Naive thymus-derived CD8-positive, alpha-beta T cell (primary cell): Measurements from ENCODE around the gene RIPOR2. TPM values are rescaled to one million over a fixed set of nuclear protein-coding genes. Genes with fewer than 3 reads are reported as not detected.
"Not testable (repeated sequence)": the region's sequence is repeated elsewhere in the genome, so short reads cannot be mapped to it uniquely, and the experiment has no call there.

Experiments used
- ATAC-seq, 2 donors: fragments of 150-1000 bp; cut with Tn5 transposase in 1 of 2; sonication (Bioruptor Pico), chemical (Tn5 transposase) in 1 of 2; 1 replicate in 1 of 2; 2 replicates in 1 of 2; pipeline ENCODE4 v1.10.0; 2021; ENCODE audit warnings: mild to moderate bottlenecking in 2 of 2, moderate library complexity in 2 of 2
- POLR2A ChIA-PET: fragments of 350-600 bp; sonication (Branson Sonifier 250); formaldehyde crosslinking; loops from one replicate; lab custom pipeline; 2021; ENCODE audit warnings: antibody characterized with exemption; lab: Charles Lee
- DNase-seq, 10 donors: peaks; one replicate each; pipeline versions ENCODE4 v3.0.0 to v3.0.0-alpha.2; 2020 to 2022
- H3K27ac Mint-ChIP-seq, 10 donors: one replicate each; pipeline ENCODE4 v1.8.0; 2020 to 2022; ENCODE audit warnings: mild to moderate bottlenecking in 10 of 10, mixed read lengths in 10 of 10, moderate library complexity in 4 of 10, inconsistent platforms in 1 of 10
- H3K27me3 Mint-ChIP-seq, 5 donors: one replicate each; pipeline ENCODE4 v1.8.0; 2021 to 2022; ENCODE audit warnings: mixed read lengths in 5 of 5
- H3K36me3 Mint-ChIP-seq, 3 donors: one replicate each; pipeline ENCODE4 v1.8.0; 2020 to 2022; ENCODE audit warnings: mixed read lengths in 3 of 3, mild to moderate bottlenecking in 2 of 3, inconsistent platforms in 1 of 3
- H3K4me1 Mint-ChIP-seq, 4 donors: one replicate each; pipeline ENCODE4 v1.8.0; 2021 to 2022; ENCODE audit warnings: mixed read lengths in 4 of 4
- H3K4me3 Mint-ChIP-seq, 10 donors: one replicate each; pipeline ENCODE4 v1.8.0; 2020 to 2022; ENCODE audit warnings: mild to moderate bottlenecking in 10 of 10, mixed read lengths in 10 of 10, moderate library complexity in 6 of 10, inconsistent platforms in 1 of 10
- H3K9me3 Mint-ChIP-seq, 9 donors: one replicate each; pipeline ENCODE4 v1.8.0; 2020 to 2022; ENCODE audit warnings: mixed read lengths in 9 of 9, mild to moderate bottlenecking in 3 of 9, inconsistent platforms in 1 of 9, moderate library complexity in 1 of 9
- polyA plus RNA-seq, 3 donors: library from polyadenylated mRNA; unstranded; fragments of 300-500 nt; fragmentation: Illumina TruSeq; gene quantifications; one replicate each; pipeline ENCODE4 v1.2.3, GENCODE V29; 2021
- total RNA-seq, 8 experiments: library from RNA in 2 of 8; stranded (reverse) in 2 of 8; gene quantifications; one replicate each; pipeline ENCODE4 v1.2.3 and lab custom pipeline; 2021 to 2026

The RIPOR2 gene
- total and polyA plus RNA-seq, 5 experiments from 2014 or later, result 413 to 542 (median 511) TPM

DNA sequence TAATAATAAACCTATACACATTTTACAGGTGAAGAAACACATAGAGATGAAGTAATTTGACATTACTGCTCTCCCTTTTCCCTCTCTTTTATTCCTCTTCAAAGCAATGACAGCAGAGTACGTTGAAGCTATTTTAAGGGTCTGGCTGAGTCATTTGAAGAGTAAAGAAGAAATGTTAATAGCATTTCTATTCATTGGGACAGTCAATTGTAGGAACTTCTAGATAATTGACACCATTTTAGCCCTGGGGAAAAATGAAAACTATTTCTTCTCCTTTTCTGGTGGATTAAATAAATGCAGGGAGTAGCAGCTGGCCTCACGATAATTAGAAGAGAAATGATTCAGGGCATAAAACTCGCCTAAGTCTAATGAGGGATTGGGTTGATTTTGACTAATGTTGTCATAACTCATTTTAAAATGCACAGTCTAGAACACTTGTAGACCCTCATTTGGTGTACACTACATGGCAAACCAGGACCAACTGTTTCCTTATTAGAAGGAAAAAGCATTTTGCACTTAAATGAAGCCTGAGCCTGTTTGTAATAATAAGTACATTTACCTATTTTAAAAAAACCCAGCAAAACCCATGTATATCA lies 48.1 kb downstream of the RIPOR2 start:
- no peaks in the 10 kb centered on the region for H3K27me3 Mint-ChIP-seq
- POLR2A ChIA-PET, result interaction anchor here (0.7 to 2.4 kb wide), 8 partner anchors 11 to 34 kb away, joined by 3 to 13 read pairs (median 3); no protein-coding TSS in a partner anchor
- no peak for ATAC-seq
- peaks cover 33 to 93% (median 89%) of the 10 kb centered on the region in 4 donors for H3K4me1 Mint-ChIP-seq
- peak overlapping the region; percentile 35 to 96 (median 86) for H3K27ac Mint-ChIP-seq
- peak overlapping the region in 6 of 10 donors; percentile 2 to 68 (median 48) for H3K4me3 Mint-ChIP-seq
- H3K9me3 Mint-ChIP-seq, result no peaks in the 10 kb centered on the region
- H3K36me3 Mint-ChIP-seq, result peaks cover 5 to 70% (median 8%) of the 10 kb centered on the region in 3 donors
- DNase-seq, result no peak

DNA sequence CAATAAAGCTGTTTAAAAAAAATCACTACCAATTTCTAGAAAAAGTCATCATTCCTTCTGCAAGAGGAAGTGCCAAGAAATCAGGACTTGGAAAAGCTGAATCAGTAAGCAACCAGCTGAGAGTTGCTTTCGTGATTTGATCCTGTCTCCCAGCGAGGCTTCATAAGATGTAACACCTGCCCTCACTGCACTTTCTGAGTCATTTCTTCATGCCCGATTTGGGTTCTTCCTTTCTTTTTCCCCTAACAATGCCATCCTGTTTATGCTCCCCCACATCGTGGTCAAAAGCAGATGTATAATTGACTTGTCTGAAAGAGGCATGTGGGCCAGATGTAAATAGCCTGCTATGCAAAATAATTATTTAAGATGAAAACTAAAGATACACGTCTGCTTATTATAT lies 52.1 kb downstream of the RIPOR2 start:
- peak in 1 of 2 donors; percentile 41 for ATAC-seq
- POLR2A ChIA-PET, result interaction anchor here (0.9 to 2.9 kb wide), 4 partner anchors 11 to 50 kb away, joined by 3 to 11 read pairs (median 4); no protein-coding TSS in a partner anchor

DNA sequence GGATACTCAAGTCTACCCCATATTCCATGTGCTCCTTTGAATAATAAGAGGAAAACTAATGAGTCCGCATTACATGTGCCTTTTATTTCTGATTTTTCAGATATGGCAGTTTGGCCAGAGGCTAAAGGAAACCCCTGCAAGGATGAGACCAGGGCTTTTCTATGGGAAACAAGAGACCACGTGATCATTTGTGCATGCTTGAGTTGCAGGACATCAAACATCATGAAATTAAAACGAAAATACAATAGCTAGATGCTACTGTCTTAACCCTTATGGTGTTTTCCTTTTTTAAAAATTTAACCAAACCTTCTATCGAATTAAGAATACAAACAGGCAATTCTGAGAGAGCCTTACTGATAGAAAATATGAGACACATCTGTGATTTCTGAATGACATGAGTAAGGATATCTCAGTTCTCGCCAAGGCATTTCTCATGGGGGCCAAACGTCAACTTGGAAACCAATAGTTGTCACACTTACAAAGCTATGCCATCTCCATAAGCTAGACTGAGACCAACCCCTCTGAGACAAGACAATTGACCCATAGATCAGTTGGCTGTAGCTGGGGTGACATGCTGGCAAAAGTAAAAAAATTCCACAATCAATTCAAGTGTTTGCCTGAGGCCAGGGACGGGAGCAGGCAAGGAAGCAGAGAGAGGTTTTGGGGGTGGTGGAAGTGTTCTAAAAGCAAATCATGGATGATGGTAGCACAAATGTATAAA lies 52.8 kb downstream of the RIPOR2 start:
- POLR2A ChIA-PET, result interaction anchor here (0.8 to 2.9 kb wide), 7 partner anchors 8 to 69 kb away, joined by 3 to 11 read pairs (median 4); no protein-coding TSS in a partner anchor
- no peaks in the 10 kb centered on the region for H3K27me3 Mint-ChIP-seq
- H3K36me3 Mint-ChIP-seq, result peaks cover 17 to 88% (median 36%) of the 10 kb centered on the region in 3 donors
- peak overlapping the region; percentile 1 to 74 (median 62) for H3K4me3 Mint-ChIP-seq
- H3K27ac Mint-ChIP-seq, result peak overlapping the region; percentile 68 to 96 (median 87)
- H3K9me3 Mint-ChIP-seq, result peaks cover 0 to 5% (median 0%) of the 10 kb centered on the region in 9 donors
- DNase-seq (no peak), ATAC-seq (no peak)
- peaks cover 45 to 92% (median 90%) of the 10 kb centered on the region in 4 donors for H3K4me1 Mint-ChIP-seq

More for the DNA sequence above, 52.1 kb downstream of the RIPOR2 start:
- Mint-ChIP-seq H3K9me3 (peaks cover 0 to 4% (median 0%) of the 10 kb centered on the region in 9 donors), H3K36me3 (peaks cover 15 to 83% (median 31%) of the 10 kb centered on the region in 3 donors), H3K4me3 (peak overlapping the region; percentile 1 to 74 (median 62)), H3K27me3 (no peaks in the 10 kb centered on the region), H3K27ac (peak overlapping the region; percentile 68 to 96 (median 87)), H3K4me1 (peaks cover 45 to 92% (median 92%) of the 10 kb centered on the region in 4 donors)
- DNase-seq, result no peak

DNA sequence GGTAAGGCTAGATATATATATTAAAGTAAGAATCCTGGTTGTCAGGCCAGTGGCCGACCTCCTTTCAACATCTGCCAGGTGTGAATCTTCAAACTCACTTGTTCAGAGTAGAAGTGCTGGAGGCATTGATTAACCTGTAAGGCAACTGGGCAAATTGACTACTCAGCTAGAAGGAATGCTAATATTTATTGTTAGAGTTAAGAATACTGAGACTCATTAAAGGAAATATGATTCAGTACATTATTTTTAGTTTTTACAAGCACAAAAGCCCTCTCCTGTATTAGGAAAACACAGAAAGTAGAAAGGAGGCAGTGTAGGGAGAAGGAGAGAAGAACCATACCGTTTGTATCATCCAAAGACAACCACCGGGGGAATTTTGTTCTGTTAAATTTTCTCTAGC lies 53.5 kb downstream of the RIPOR2 start:
- POLR2A ChIA-PET, result interaction anchor here (0.8 to 2.9 kb wide), 5 partner anchors 9 to 69 kb away, joined by 3 to 11 read pairs (median 4); no protein-coding TSS in a partner anchor
- Mint-ChIP-seq H3K4me3 (peak overlapping the region in 7 of 10 donors; percentile 29 to 72 (median 42)), H3K27me3 (no peaks in the 10 kb centered on the region), H3K27ac (peak overlapping the region; percentile 67 to 96 (median 86)), H3K9me3 (peaks cover 0 to 11% (median 2%) of the 10 kb centered on the region in 9 donors), H3K4me1 (peaks cover 48 to 92% (median 90%) of the 10 kb centered on the region in 4 donors), H3K36me3 (peaks cover 24 to 88% (median 43%) of the 10 kb centered on the region in 3 donors)
- ATAC-seq (no peak), DNase-seq (no peak)

DNA sequence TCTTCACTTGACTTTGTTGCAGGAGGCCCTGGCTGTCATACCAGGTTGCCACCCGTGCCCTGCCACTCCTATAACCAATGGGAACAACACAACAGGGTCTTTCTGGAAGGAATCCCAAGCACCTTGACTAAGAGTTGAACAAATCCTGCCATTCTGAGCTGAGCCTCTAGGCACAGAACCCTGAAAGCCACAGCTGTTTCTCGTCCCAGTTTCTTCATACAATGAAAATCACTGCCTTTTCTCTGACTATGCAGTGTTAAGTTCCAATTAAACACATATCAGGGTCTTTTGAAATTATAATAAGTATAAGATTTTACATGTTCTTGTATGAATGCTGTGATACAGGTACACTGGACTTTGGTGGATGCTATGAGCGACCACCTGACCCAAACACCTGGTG lies 54.4 kb downstream of the RIPOR2 start:
- no peaks in the 10 kb centered on the region for H3K27me3 Mint-ChIP-seq
- peaks cover 44 to 92% (median 90%) of the 10 kb centered on the region in 4 donors for H3K4me1 Mint-ChIP-seq
- H3K36me3 Mint-ChIP-seq, result peaks cover 33 to 88% (median 51%) of the 10 kb centered on the region in 3 donors
- no peak for DNase-seq
- H3K9me3 Mint-ChIP-seq, result peaks cover 0 to 17% (median 2%) of the 10 kb centered on the region in 9 donors
- H3K4me3 Mint-ChIP-seq, result peak overlapping the region in 8 of 10 donors; percentile 8 to 61 (median 35)
- ATAC-seq, result no peak
- POLR2A ChIA-PET, result interaction anchor here (1.4 to 2.9 kb wide), 2 partner anchors 10 to 19 kb away, joined by 4 to 11 read pairs; no protein-coding TSS in a partner anchor
- H3K27ac Mint-ChIP-seq, result peak overlapping the region; percentile 67 to 96 (median 86)

DNA sequence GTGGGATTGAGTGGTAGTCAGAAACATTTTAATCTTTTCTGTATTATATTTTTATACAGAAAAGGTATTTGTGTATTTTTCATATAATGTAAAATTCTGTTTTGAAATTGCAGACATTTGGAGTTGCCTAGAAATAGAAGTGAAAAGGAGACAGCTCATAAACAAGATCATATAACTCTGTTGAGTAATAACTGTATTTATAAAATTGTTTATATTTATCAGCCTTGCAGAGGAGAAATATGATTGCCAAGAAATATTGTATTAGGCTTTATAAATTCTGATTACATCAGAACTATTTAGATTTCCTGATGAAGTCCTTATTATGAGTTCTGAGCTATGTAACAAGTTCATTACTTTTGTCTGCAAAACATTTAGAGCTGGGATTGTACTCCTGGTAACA lies 55.3 kb downstream of the RIPOR2 start:
- Mint-ChIP-seq H3K27me3 (no peaks in the 10 kb centered on the region), H3K4me3 (no peak overlapping the region), H3K9me3 (peaks cover 0 to 17% (median 2%) of the 10 kb centered on the region in 9 donors), H3K27ac (peak overlapping the region in 9 of 10 donors; percentile 29 to 96 (median 86)), H3K36me3 (peaks cover 29 to 90% (median 52%) of the 10 kb centered on the region in 3 donors), H3K4me1 (peaks cover 44 to 94% (median 90%) of the 10 kb centered on the region in 4 donors)
- ATAC-seq, result no peak
- POLR2A ChIA-PET, result no interaction called here
- DNase-seq, result no peak

DNA sequence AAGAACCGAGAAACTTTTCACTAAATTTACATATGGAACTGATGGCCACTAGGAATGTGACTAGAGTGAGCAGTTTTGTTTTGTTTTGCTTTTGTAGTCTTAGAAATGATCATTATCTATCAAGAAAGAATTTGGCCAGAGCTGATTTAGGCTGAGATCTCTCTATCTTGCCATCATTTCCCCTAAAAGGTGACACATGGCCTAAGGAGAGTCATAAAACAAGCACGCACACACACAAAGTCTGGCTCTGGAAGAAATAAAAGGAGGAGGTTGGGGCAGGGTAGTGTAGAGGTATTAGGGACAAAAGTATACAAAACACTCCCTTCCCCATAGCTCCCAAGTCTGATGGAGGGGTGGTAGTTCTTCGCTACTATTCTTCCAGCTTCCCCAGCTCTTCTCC lies 56.4 kb downstream of the RIPOR2 start:
- peaks cover 0 to 17% (median 2%) of the 10 kb centered on the region in 9 donors for H3K9me3 Mint-ChIP-seq
- POLR2A ChIA-PET, result interaction anchor here (0.6 to 0.9 kb wide), 3 partner anchors 13 to 147 kb away, joined by 3 to 6 read pairs (median 5); no protein-coding TSS in a partner anchor
- no peak for DNase-seq
- H3K4me1 Mint-ChIP-seq, result peaks cover 39 to 93% (median 91%) of the 10 kb centered on the region in 4 donors
- H3K27ac Mint-ChIP-seq, result peak overlapping the region; percentile 54 to 96 (median 80)
- no peaks in the 10 kb centered on the region for H3K27me3 Mint-ChIP-seq
- peaks cover 29 to 91% (median 61%) of the 10 kb centered on the region in 3 donors for H3K36me3 Mint-ChIP-seq
- no peak for ATAC-seq
- H3K4me3 Mint-ChIP-seq, result peak overlapping the region in 6 of 10 donors; percentile 3 to 39 (median 32)

DNA sequence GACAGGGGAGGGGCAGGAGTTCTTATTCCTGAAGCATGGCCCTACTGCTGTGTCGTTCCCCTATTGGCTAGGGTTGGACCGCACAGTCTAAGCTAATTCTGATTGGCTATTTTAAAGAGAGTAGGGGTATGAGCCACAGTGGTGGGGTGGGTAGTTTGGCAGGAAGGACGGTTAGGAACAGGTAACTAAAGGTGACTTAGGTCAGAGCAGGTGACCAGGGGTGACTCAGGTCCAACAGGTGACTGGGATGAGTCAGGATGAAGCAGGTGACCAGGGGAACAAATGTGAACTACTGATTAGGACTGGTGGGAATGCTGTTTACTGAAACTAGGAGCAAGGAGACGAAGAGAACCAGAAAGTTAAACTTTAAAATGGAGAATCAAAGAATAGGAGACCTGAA lies 58.0 kb downstream of the RIPOR2 start:
- Mint-ChIP-seq H3K36me3 (peaks cover 29 to 96% (median 73%) of the 10 kb centered on the region in 3 donors), H3K27ac (peak overlapping the region; percentile 49 to 96 (median 89)), H3K4me1 (peaks cover 36 to 93% (median 87%) of the 10 kb centered on the region in 4 donors), H3K4me3 (peak overlapping the region in 8 of 10 donors; percentile 19 to 57 (median 46)), H3K9me3 (peaks cover 0 to 17% (median 2%) of the 10 kb centered on the region in 9 donors)
- DNase-seq, POLR2A ChIA-PET, H3K27me3 Mint-ChIP-seq, ATAC-seq: not testable (repeated sequence)

DNA sequence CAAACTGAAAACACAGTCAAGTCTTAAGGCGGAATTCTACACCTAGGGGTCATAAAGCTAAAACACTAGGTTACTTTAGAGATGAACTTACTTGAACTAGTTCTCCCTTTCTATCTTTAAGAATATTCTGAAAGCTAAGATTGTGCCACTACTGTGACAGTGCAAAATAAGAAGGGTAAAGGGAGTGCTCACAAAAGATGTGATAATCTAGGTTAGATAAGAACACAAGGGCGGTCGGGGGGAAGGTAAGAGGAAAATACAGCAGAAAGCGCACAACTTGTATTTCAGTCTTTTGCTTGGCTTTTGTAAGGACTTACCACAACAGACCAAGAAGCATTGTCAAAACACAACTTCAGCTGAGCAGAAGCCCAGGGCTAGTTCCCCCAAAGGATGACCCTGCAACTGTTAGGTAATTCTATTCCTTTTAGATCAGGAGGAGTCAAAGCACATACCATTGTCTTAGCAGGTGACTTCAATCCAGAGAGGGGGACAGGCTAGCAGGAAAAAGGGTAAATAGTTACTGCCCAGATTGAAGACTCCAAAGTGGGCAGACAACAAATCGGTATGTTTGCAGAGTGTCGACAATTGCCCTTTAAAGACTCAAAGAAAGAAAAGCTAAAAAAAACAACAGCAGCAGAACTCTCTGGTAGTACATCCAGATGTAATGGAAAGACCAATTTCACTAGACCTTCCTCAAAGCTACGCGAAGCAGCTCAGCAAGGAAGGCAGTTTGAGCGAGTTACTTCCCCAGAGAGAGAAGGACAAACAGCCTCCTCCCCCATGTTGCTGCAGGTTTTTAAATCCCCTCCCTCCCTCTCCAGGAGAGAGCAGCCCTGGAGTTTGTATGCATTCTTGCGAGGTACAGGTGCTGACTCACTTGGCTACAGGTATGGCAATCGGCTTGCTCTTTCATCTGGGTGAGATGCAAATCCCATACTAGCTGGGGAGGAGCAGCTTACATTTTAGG lies 59.0 kb downstream of the RIPOR2 start:
- ATAC-seq (peak in 1 of 2 donors; percentile 9), DNase-seq (no peak)
- POLR2A ChIA-PET, result interaction anchor here (0.6 to 2.0 kb wide), 5 partner anchors 16 to 90 kb away, joined by 3 to 10 read pairs (median 3); no protein-coding TSS in a partner anchor
- peaks cover 29 to 91% (median 82%) of the 10 kb centered on the region in 4 donors for H3K4me1 Mint-ChIP-seq
- H3K27ac Mint-ChIP-seq, result peak overlapping the region; percentile 49 to 96 (median 86)
- H3K9me3 Mint-ChIP-seq, result peaks cover 0 to 17% (median 2%) of the 10 kb centered on the region in 9 donors
- no peaks in the 10 kb centered on the region for H3K27me3 Mint-ChIP-seq
- peak overlapping the region in 8 of 10 donors; percentile 16 to 70 (median 38) for H3K4me3 Mint-ChIP-seq
- peaks cover 27 to 95% (median 79%) of the 10 kb centered on the region in 3 donors for H3K36me3 Mint-ChIP-seq

DNA sequence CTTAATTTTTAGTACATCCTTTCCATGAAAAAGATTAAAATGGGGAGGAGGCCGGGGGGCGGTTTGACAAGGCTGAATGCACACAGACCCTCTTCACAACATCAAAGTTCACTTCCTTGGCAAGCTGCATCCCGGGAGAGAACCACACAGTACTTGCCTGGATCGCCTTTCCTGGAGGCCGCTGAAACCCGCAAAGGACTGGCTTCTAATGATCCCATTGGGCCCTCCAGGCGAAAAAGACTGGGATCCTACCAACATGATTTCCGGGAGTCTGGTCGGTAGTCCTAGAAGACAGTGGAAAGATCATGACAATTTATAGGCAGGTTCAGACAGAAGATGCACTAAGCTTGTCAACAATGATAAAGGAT lies 60.2 kb downstream of the RIPOR2 start:
- H3K27me3 Mint-ChIP-seq, result no peaks in the 10 kb centered on the region
- POLR2A ChIA-PET, result interaction anchor here (2.0 kb wide), 1 partner anchor 35 kb away, joined by 10 read pairs; no protein-coding TSS in a partner anchor
- no peak for ATAC-seq
- H3K4me1 Mint-ChIP-seq, result peaks cover 26 to 87% (median 76%) of the 10 kb centered on the region in 4 donors
- peak overlapping the region in 2 of 10 donors; percentile 12 to 30 for H3K4me3 Mint-ChIP-seq
- DNase-seq, result no peak
- peak overlapping the region; percentile 47 to 96 (median 80) for H3K27ac Mint-ChIP-seq
- H3K36me3 Mint-ChIP-seq, result peaks cover 20 to 96% (median 76%) of the 10 kb centered on the region in 3 donors
- H3K9me3 Mint-ChIP-seq, result peaks cover 0 to 17% (median 2%) of the 10 kb centered on the region in 9 donors
